ENCODE data around the gene HLA-DQA1. TPM values are rescaled to one million over a fixed set of nuclear protein-coding genes. Genes with fewer than 3 reads are reported as not detected.

Gene HLA-DQA1
- total and polyA plus RNA-seq, 10 of the 15 experiments (the other 5 are each of a cell fraction or from before 2014, with no cell fraction given), result 289 to 1,769 (median 460) TPM

DNA sequence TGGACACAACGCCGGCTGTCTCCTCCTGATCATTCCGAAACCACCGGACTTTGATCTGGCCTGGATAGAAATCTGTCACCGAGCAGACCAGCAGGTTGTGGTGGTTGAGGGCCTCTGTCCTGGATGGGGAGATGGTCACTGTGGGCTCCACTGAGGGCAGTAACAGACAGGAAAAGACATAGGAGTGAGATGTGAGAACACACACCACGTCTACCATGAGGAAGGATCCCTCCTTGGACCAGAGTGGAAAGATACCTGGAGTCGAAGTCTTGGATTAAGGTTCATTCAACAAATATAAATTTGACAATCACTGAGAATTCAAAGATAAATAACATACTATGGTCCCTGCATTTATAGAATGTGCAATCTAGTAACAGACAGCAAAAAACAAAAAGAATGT is 24.9 kb downstream of the HLA-DQA1 start:
- ChIA-PET RAD21 (ENCODE audit: unreplicated experiment) (no interaction called here), CTCF (interaction anchor here (0.7 to 2.8 kb wide), 2 partner anchors 19 to 239 kb away, joined by 3 to 12 read pairs; no protein-coding TSS in a partner anchor), POLR2A (interaction anchor here (1.0 to 11.5 kb wide), 3 partner anchors 23 to 72 kb away, joined by 3 to 168 read pairs (median 8); partner anchors contain the start of genes HLA-DQA1 and HLA-DRB1), SMC1A (ENCODE audit: uncharacterized antibody, unreplicated experiment) (interaction anchor here (1.8 to 2.3 kb wide), 3 partner anchors 23 to 26 kb away, joined by 5 to 11 read pairs (median 6); partner anchors contain the start of gene HLA-DQA1)
- H3K79me2 ChIP-seq (ENCODE audit: control insufficient read depth, insufficient read depth, low read length), result peaks cover 30% of the 10 kb centered on the region
- no peak overlapping the region for H2AFZ ChIP-seq (ENCODE audit: control insufficient read depth, low read depth, low read length)
- no TSS peak for BruUV-seq (replicated peaks)
- no peak overlapping the region for H3K4me2 ChIP-seq (ENCODE audit: control insufficient read depth, insufficient read depth)
- no peak overlapping the region for H3K4me3 ChIP-seq
- intact Hi-C loops (cut with micrococcal nuclease; ENCODE audit: unreplicated experiment), result no loop called here
- DNase-seq (ENCODE audit: low read depth, low spot score) (no peak), FAIRE-seq (no peak), ATAC-seq (no peak)
- peaks cover 2% of the 10 kb centered on the region for H3K4me1 ChIP-seq (ENCODE audit: control insufficient read depth, insufficient read depth, low read length)
- H4K20me1 ChIP-seq (ENCODE audit: control insufficient read depth, insufficient read depth), result no peaks in the 10 kb centered on the region
- 56% methylated on average over 6 of the region's 7 CpGs for WGBS (ENCODE audit: insufficient coverage, insufficient replicate concordance, low lambda C conversion rate, missing lambda C conversion rate)
- H3K36me3 ChIP-seq (ENCODE audit: control insufficient read depth in 2 of 2, insufficient read depth in 2 of 2, low read length in 1 of 2), result peaks cover 4 to 6% of the 10 kb centered on the region in 2 experiments; a peak in 3 of 4 replicates
- in situ Hi-C loops (cut with MboI), result no loop called here
- no peaks in the 10 kb centered on the region for H3K9me3 ChIP-seq (replicated peaks; ENCODE audit: control insufficient read depth, insufficient read depth, low read length)
- no peaks in the 10 kb centered on the region for H3K27me3 ChIP-seq (replicated peaks in 1 of 2; ENCODE audit: control insufficient read depth in 2 of 2, insufficient read depth in 2 of 2, low read length in 1 of 2)
- H3K9ac ChIP-seq (ENCODE audit: control insufficient read depth, insufficient read depth, low read length), result no peak overlapping the region
- H3K27ac ChIP-seq (ENCODE audit: control insufficient read depth, insufficient read depth), result no peak overlapping the region
- no peak for TF ChIP-seq DPF2 (IDR thresholded peaks at IDR 0.05)
- no peak for TF ChIP-seq KDM1A (IDR thresholded peaks at IDR 0.05; ENCODE audit: borderline replicate concordance)
- TF ChIP-seq MTA3 (IDR thresholded peaks at IDR 0.05; ENCODE audit: borderline replicate concordance, low read length), result no peak
- TF ChIP-seq E4F1 (IDR thresholded peaks at IDR 0.05; ENCODE audit: borderline replicate concordance, partially characterized antibody), result no peak
- no peak for TF ChIP-seq POU2F2 (IDR thresholded peaks at IDR 0.05; ENCODE audit: borderline replicate concordance, low read depth, low read length)
- TF ChIP-seq BACH1 (IDR thresholded peaks at IDR 0.05; ENCODE audit: borderline replicate concordance), result no peak
- TF ChIP-seq SMC3 (IDR thresholded peaks at IDR 0.05; ENCODE audit: borderline replicate concordance, low read length), result no peak
- TF ChIP-seq, protein P1, sequence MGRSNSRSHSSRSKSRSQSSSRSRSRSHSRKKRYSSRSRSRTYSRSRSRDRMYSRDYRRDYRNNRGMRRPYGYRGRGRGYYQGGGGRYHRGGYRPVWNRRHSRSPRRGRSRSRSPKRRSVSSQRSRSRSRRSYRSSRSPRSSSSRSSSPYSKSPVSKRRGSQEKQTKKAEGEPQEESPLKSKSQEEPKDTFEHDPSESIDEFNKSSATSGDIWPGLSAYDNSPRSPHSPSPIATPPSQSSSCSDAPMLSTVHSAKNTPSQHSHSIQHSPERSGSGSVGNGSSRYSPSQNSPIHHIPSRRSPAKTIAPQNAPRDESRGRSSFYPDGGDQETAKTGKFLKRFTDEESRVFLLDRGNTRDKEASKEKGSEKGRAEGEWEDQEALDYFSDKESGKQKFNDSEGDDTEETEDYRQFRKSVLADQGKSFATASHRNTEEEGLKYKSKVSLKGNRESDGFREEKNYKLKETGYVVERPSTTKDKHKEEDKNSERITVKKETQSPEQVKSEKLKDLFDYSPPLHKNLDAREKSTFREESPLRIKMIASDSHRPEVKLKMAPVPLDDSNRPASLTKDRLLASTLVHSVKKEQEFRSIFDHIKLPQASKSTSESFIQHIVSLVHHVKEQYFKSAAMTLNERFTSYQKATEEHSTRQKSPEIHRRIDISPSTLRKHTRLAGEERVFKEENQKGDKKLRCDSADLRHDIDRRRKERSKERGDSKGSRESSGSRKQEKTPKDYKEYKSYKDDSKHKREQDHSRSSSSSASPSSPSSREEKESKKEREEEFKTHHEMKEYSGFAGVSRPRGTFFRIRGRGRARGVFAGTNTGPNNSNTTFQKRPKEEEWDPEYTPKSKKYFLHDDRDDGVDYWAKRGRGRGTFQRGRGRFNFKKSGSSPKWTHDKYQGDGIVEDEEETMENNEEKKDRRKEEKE (IDR thresholded peaks at IDR 0.05), result no peak
- TF ChIP-seq, protein P2, sequence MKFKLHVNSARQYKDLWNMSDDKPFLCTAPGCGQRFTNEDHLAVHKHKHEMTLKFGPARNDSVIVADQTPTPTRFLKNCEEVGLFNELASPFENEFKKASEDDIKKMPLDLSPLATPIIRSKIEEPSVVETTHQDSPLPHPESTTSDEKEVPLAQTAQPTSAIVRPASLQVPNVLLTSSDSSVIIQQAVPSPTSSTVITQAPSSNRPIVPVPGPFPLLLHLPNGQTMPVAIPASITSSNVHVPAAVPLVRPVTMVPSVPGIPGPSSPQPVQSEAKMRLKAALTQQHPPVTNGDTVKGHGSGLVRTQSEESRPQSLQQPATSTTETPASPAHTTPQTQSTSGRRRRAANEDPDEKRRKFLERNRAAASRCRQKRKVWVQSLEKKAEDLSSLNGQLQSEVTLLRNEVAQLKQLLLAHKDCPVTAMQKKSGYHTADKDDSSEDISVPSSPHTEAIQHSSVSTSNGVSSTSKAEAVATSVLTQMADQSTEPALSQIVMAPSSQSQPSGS (IDR thresholded peaks at IDR 0.05; ENCODE audit: low read length), result no peak
- no peak for TF ChIP-seq ASH2L (IDR thresholded peaks at IDR 0.05; ENCODE audit: borderline replicate concordance, low read depth)
- TF ChIP-seq PML (IDR thresholded peaks at IDR 0.05; ENCODE audit: low read length), result no peak
- TF ChIP-seq HDAC6 (IDR thresholded peaks at IDR 0.05; ENCODE audit: unreplicated experiment), result no peak
- no peak for TF ChIP-seq CHD1 (IDR thresholded peaks at IDR 0.05; ENCODE audit: low read depth, low read length)
- TF ChIP-seq NFYA (IDR thresholded peaks at IDR 0.05; ENCODE audit: borderline replicate concordance, low read depth, low read length), result no peak
- TF ChIP-seq SMAD1 (IDR thresholded peaks at IDR 0.05; ENCODE audit: low read depth, partially characterized antibody), result no peak
- no peak for TF ChIP-seq PAX5 (IDR thresholded peaks at IDR 0.05; ENCODE audit: borderline replicate concordance, low read depth, low read length)
- no peak for TF ChIP-seq SMARCA5 (IDR thresholded peaks at IDR 0.05)
- no peak for TF ChIP-seq KLF5 (IDR thresholded peaks at IDR 0.05; ENCODE audit: partially characterized antibody)
- TF ChIP-seq KAT2A (conservative IDR thresholded peaks at IDR 0.05; ENCODE audit: control insufficient read depth, low read depth, low read length), result no peak
